Activated gamma-delta T cell (primary cell): Measurements from ENCODE around the gene ANKRD63.

Source experiments
- DNase-seq: peaks from one replicate; lab custom pipeline; 2025; lab: John Stamatoyannopoulos, UW

ANKRD63 gene

GRCh38 chr15:40242601-40243000, 40.3 kb downstream of the ANKRD63 start:
- DNase-seq: no peak

DNA sequence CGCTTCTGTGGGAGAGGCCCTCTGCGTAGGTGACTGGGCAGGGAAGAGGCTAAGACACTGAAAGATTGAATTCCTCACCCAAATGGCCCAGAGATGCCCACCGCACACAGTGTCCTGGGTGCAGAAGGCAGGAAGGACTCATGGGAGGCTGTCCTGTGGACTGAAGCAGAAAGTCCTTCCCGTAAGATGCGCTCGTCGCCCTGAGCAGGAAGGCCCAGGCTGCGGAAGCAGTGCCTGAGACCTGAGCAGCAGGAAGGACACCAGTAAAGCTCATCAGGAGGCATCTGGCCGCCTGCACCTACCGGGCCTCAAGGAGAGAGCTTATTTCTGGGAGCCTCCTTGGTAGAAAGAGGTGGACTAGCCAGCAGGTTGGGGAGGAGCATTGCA, 40.7 kb downstream of the ANKRD63 start:
- DNase-seq: no peak

DNA sequence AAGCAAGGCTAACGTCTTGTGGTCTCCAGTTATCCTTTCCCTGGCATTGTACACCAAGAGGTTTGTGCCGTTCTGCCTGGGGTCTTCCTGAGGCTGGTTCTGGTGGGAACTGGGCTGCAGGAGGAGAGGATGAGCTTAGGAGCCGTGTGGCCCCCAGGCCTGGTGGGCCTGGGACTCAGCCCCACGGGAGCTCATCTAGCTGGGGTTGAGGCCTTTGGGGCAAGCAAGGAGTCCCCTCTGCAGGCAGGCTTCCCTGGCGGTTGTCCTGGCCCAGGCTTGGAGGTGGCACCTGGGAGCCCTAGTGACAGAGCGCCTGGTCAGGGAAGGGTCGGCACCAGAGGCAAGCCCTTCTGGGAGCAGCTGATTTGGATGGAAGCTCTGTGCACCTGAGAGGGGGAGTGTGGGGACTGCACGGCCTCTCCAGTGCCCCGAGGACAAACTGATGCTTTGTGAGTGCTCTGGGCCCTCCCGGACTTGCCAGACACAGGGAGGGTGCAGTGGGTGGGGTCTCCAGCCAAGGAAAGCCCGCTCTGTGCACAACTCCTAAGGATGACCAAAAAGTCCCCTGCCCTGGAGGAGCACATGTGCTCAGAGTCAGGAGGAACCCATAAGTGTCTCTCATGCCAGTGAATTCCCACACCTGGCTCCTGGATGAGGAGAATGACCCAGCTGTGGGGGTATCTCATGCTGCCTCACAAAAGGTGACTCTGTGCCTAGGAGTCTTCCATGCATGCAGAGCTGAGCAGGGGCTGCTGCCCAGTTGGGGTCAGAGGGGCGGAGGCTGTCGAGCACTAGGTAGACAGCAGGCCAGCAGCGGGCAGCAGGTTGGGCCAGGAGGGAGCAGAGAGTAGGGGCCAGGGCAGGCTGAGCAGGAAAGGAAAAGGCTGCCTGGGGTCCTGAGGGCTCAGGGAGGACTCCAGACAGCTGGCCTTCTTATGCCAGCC, 41.3 kb downstream of the ANKRD63 start:
- no peak for DNase-seq

GRCh38 chr15:40240619-40241221, 42.1 kb downstream of the ANKRD63 start:
- DNase-seq: no peak

- DNase-seq: no peak
Measured at GRCh38 chr15:40239693-40240618, 42.9 kb downstream of the ANKRD63 start.

DNA sequence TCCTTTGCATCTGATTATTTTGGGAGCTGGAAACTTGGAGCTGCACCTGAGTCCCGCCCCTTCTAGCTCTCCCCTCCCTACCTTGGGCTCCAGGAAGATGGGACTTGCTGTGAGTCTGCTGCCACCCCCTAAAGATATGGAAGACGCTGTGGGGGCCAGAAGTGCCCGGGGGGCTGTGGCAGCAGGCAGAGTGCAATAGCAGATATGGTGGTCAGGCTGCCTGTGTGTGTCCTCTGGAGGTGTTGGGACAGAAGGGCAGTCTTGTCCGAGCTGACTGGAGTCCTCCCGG, 43.5 kb downstream of the ANKRD63 start:
- DNase-seq: no peak

GRCh38 chr15:40238532-40239403, 44.1 kb downstream of the ANKRD63 start, which contains the start of gene PAK6:
Gene PAK6, plus strand, starts transcription at chr15:40239063. Its CDS starts 25,723 bp downstream, at chr15:40264786.
- no peak for DNase-seq

DNA sequence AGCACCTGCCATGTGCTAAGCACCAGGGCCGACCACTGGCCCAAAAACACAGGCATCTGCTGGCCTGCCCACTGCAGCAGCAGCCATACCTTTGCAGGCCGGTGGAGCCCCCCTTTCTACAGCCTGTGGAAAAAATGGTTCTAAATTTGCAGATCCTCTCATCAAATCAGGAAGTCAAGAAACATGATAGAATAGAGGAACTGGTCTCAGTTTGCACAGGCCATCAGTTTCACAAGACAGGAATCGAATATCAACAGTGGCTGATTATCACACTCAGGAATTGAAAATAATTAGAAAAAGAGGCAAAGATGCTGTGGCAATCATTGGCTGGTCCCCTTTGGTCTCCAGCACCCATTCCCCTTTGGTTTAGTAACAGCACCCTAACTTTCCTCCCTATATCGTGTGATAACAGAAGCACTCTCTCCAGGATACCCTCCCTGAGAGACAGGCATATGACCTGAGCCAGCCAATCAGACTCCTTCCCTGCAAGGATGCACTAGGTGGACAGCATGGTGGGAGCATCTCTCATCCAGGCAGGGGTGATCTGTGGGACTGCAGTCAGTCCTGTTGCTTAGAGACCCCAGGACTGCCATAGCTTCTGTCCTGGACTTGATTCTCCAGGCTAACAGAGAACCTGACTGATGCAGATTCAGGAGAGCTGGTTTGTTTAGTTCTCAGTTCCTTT, 47.5 kb downstream of the ANKRD63 start:
- DNase-seq: no peak

DNA sequence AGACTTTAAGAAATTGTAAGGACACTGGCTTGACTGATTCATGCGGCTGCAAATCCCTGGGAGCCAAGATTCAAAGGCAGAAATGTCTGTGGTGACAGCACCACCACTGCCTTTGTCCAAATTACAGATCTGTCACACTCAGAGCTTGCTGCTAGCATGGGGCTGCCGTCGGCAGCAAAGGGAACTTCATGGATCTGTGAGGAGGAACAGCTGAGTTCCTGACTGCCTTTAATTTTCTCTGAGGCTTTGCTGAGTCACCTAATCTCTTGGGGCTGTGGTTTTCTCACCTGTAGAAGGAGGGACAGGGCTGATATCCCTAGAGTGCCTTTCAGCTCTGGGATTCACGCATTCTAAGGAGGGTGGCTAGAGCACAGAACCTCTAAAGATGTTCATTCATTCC, 48.1 kb downstream of the ANKRD63 start:
- DNase-seq: no peak

GRCh38 chr15:40233727-40234577, 48.9 kb downstream of the ANKRD63 start:
- DNase-seq: no peak

DNA sequence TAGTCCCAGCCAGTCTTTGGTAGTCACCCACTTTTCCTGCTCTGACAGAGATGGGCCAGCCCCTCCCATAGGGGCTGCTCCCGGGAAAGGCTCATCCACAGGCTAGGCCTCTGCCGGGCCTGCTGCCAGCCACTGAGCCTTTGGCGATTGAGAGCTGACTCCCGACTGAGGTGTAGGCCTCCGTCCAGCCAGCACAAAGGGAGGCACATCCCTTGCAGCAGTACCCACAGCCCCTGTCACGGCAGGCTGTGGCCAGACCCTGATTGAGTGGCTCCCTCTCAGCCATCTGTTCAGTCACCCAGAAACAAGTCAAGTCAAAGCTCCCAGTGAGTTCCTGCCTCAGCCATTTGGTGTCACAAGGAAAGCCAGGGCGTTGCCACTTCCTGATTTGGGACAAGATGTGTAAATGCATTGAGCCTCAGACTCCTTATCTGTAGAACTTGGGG, 50.2 kb downstream of the ANKRD63 start:
- no peak for DNase-seq
